ENCODE measurements around the gene PGAP1.

The PGAP1 gene

GRCh38 chr2:196809260-196809659 is 117.2 kb downstream of the PGAP1 start, which contains the start of gene C2orf66:
TSS of gene C2orf66 (minus strand) at chr2:196809355. CDS start at chr2:196809336, 19 bp downstream.
- H3K4me3 ChIP-seq (ENCODE audit: control insufficient read depth, low read depth, low read length) = no peak within 1 kb of the TSS
- TF ChIP-seq CTCF (IDR thresholded peaks at IDR 0.05; ENCODE audit: control insufficient read depth, insufficient read depth, low read depth, low read length, missing control alignments) = no peak
- DNase-seq (ENCODE audit: low read depth) = no peak

GRCh38 chr2:196808083-196808665 is 118.3 kb downstream of the PGAP1 start:
- DNase-seq (ENCODE audit: low read depth) = no peak
- no peak overlapping the region for H3K4me3 ChIP-seq (ENCODE audit: control insufficient read depth, low read depth, low read length)
- TF ChIP-seq CTCF (IDR thresholded peaks at IDR 0.05; ENCODE audit: control insufficient read depth, insufficient read depth, low read depth, low read length, missing control alignments) = no peak

GRCh38 chr2:196804381-196804780 is 122.1 kb downstream of the PGAP1 start:
- no peak overlapping the region for H3K4me3 ChIP-seq (ENCODE audit: control insufficient read depth, low read depth, low read length)
- TF ChIP-seq CTCF (IDR thresholded peaks at IDR 0.05; ENCODE audit: control insufficient read depth, insufficient read depth, low read depth, low read length, missing control alignments) = no peak
- DNase-seq (ENCODE audit: low read depth) = no peak

- no peak overlapping the region for H3K4me3 ChIP-seq (ENCODE audit: control insufficient read depth, low read depth, low read length)
- no peak for DNase-seq (ENCODE audit: low read depth)
These were observed 124.1 kb downstream of the PGAP1 start for GRCh38 chr2:196802401-196802800.

GRCh38 chr2:196801674-196802261 is 124.7 kb downstream of the PGAP1 start:
- DNase-seq (ENCODE audit: low read depth) = no peak

More at GRCh38 chr2:196802401-196802800, 124.1 kb downstream of the PGAP1 start:
- TF ChIP-seq CTCF (IDR thresholded peaks at IDR 0.05; ENCODE audit: control insufficient read depth, insufficient read depth, low read depth, low read length, missing control alignments) = no peak

GRCh38 chr2:196798980-196799379 is 127.5 kb downstream of the PGAP1 start:
- DNase-seq (ENCODE audit: low read depth) = no peak
- peak overlapping the region; percentile 68 for H3K4me3 ChIP-seq (ENCODE audit: control insufficient read depth, low read depth, low read length)
- TF ChIP-seq CTCF (IDR thresholded peaks at IDR 0.05; ENCODE audit: control insufficient read depth, insufficient read depth, low read depth, low read length, missing control alignments) = no peak

More at GRCh38 chr2:196801674-196802261, 124.7 kb downstream of the PGAP1 start:
- no peak overlapping the region for H3K4me3 ChIP-seq (ENCODE audit: control insufficient read depth, low read depth, low read length)
- TF ChIP-seq CTCF (IDR thresholded peaks at IDR 0.05; ENCODE audit: control insufficient read depth, insufficient read depth, low read depth, low read length, missing control alignments) = peak; percentile 2

Data from AG09309 (cell line).